ENCODE data around the gene ANAPC5. TPM values are rescaled to one million over a fixed set of nuclear protein-coding genes. Genes with fewer than 3 reads are reported as not detected.
"Not testable (repeated sequence)": the region's sequence is repeated elsewhere in the genome, so short reads cannot be mapped to it uniquely, and the experiment has no call there.

ANAPC5 gene
- total RNA-seq, 1 donor from 2014 or later = 79.7 TPM

- TF ChIP-seq CTCF (IDR thresholded peaks at IDR 0.05) = no peak
- H3K27ac ChIP-seq = no peak overlapping the region
- H3K4me3 ChIP-seq = no peak overlapping the region
- DNase-seq = peak; percentile 58
- ATAC-seq = peak in 1 of 2 donors; percentile 25
- H3K27me3 ChIP-seq (ENCODE audit: low read depth) = no peaks in the 10 kb centered on the region
- intact Hi-C loops (cut with DNase I) = no loop called here
- H3K36me3 ChIP-seq = peaks cover 14% of the 10 kb centered on the region
- H3K4me1 ChIP-seq = peaks cover 56% of the 10 kb centered on the region
- no peaks in the 10 kb centered on the region for H3K9me3 ChIP-seq
Measured at GRCh38 chr12:121287267-121287954, 64.8 kb downstream of the ANAPC5 start.

- DNase-seq (no peak), ATAC-seq (no peak)
- H3K4me3 ChIP-seq = no peak overlapping the region
- peaks cover 6% of the 10 kb centered on the region for H3K36me3 ChIP-seq
- intact Hi-C loops (cut with DNase I) = no loop called here
- H3K4me1 ChIP-seq = peaks cover 58% of the 10 kb centered on the region
- peak overlapping the region; percentile 1 for H3K27ac ChIP-seq
- H3K27me3 ChIP-seq (ENCODE audit: low read depth) = no peaks in the 10 kb centered on the region
- H3K9me3 ChIP-seq = no peaks in the 10 kb centered on the region
- no peak for TF ChIP-seq CTCF (IDR thresholded peaks at IDR 0.05)
Measured at GRCh38 chr12:121285856-121286255, 66.4 kb downstream of the ANAPC5 start.

GRCh38 chr12:121284551-121285390 is 67.4 kb downstream of the ANAPC5 start:
- Histone ChIP-seq H3K4me1 (peaks cover 59% of the 10 kb centered on the region), H3K4me3 (no peak overlapping the region), H3K27ac (peak overlapping the region; percentile 46), H3K27me3 (ENCODE audit: low read depth) (no peaks in the 10 kb centered on the region), H3K9me3 (no peaks in the 10 kb centered on the region), H3K36me3 (peaks cover 6% of the 10 kb centered on the region)
- peak in 1 of 2 donors; percentile 29 for ATAC-seq
- intact Hi-C loops (cut with DNase I) = no loop called here
- DNase-seq = no peak
- TF ChIP-seq CTCF (IDR thresholded peaks at IDR 0.05) = no peak

GRCh38 chr12:121283841-121284240 is 68.4 kb downstream of the ANAPC5 start:
- H3K36me3 ChIP-seq = peaks cover 6% of the 10 kb centered on the region
- TF ChIP-seq CTCF (IDR thresholded peaks at IDR 0.05) = no peak
- no peaks in the 10 kb centered on the region for H3K9me3 ChIP-seq
- DNase-seq (no peak), ATAC-seq (no peak)
- H3K4me3 ChIP-seq = no peak overlapping the region
- peaks cover 61% of the 10 kb centered on the region for H3K4me1 ChIP-seq
- intact Hi-C loops (cut with DNase I) = no loop called here
- no peaks in the 10 kb centered on the region for H3K27me3 ChIP-seq (ENCODE audit: low read depth)
- H3K27ac ChIP-seq = peak overlapping the region; percentile 46

GRCh38 chr12:121283388-121283787 is 68.8 kb downstream of the ANAPC5 start:
- DNase-seq (no peak), ATAC-seq (no peak)
- TF ChIP-seq CTCF (IDR thresholded peaks at IDR 0.05) = no peak
- Histone ChIP-seq H3K4me1 (peaks cover 61% of the 10 kb centered on the region), H3K36me3 (peaks cover 6% of the 10 kb centered on the region), H3K4me3 (no peak overlapping the region), H3K27me3 (ENCODE audit: low read depth) (no peaks in the 10 kb centered on the region), H3K9me3 (no peaks in the 10 kb centered on the region), H3K27ac (no peak overlapping the region)
- intact Hi-C loops (cut with DNase I) = no loop called here

- DNase-seq; H3K4me3 ChIP-seq; H3K9me3 ChIP-seq; H3K27me3 ChIP-seq (ENCODE audit: low read depth); H3K27ac ChIP-seq; H3K36me3 ChIP-seq; ATAC-seq; intact Hi-C loops (cut with DNase I): not testable (repeated sequence)
- peaks cover 61% of the 10 kb centered on the region for H3K4me1 ChIP-seq
Measured at GRCh38 chr12:121282910-121283309, 69.3 kb downstream of the ANAPC5 start.
